Common myeloid progenitor, CD34-positive (primary cell): ENCODE data around the gene IQCN.

Experiments
- CTCF ChIA-PET: fragments of 350-600 bp; sonication (Branson Sonifier 250); formaldehyde crosslinking; loops from one replicate; lab custom pipeline; 2021; ENCODE audit warnings: antibody characterized with exemption; lab: Charles Lee
- POLR2A ChIA-PET: fragments of 350-600 bp; sonication (Branson Sonifier 250); formaldehyde crosslinking; loops from one replicate; lab custom pipeline; 2021; ENCODE audit warnings: antibody characterized with exemption; lab: Charles Lee
- DNase-seq, 3 donors: peaks; one replicate each; pipeline versions ENCODE4 v3.0.0 to v3.0.0-alpha.2; 2013
- H3K27ac ChIP-seq, 2 experiments: 1 replicate in 1 of 2; 2 replicates in 1 of 2; pipeline ENCODE4 v1.7.0; 2013; ENCODE audit warnings: inconsistent platforms in 2 of 2, low read length in 2 of 2, mild to moderate bottlenecking in 2 of 2, low read depth in 1 of 2, moderate library complexity in 1 of 2; ENCODE audit not compliant: severe bottlenecking in 2 of 2, insufficient read depth in 1 of 2, poor library complexity in 1 of 2
- H3K27me3 ChIP-seq, 5 experiments: replicated peaks in 2 of 5; 1 replicate in 3 of 5; 2 replicates in 2 of 5; pipeline versions ENCODE4 v1.6.1 to v1.7.0; 2013; ENCODE audit warnings: low read length in 4 of 5, mild to moderate bottlenecking in 2 of 5, moderate library complexity in 2 of 5, inconsistent platforms in 1 of 5; ENCODE audit not compliant: insufficient read depth in 5 of 5, control insufficient read depth in 4 of 5
- H3K36me3 ChIP-seq, 4 experiments: 1 replicate in 2 of 4; 2 replicates in 2 of 4; pipeline versions ENCODE4 v1.6.1 to v1.7.0; 2013; ENCODE audit warnings: low read length in 3 of 4, control low read depth in 1 of 4, mild to moderate bottlenecking in 1 of 4; ENCODE audit not compliant: control insufficient read depth in 4 of 4, insufficient read depth in 4 of 4
- H3K4me1 ChIP-seq, 4 experiments: 1 replicate in 3 of 4; 2 replicates in 1 of 4; pipeline versions ENCODE4 v1.6.1 to v1.7.1; 2013; ENCODE audit warnings: low read length in 3 of 4, mild to moderate bottlenecking in 3 of 4, control low read depth in 1 of 4, inconsistent platforms in 1 of 4, moderate library complexity in 1 of 4; ENCODE audit not compliant: control insufficient read depth in 4 of 4, insufficient read depth in 4 of 4; ENCODE audit errors: control extremely low read depth in 1 of 4
- H3K4me3 ChIP-seq, 7 experiments: 1 replicate in 4 of 7; 2 replicates in 3 of 7; pipeline versions ENCODE4 v1.5.1 to v1.7.0; 2013; ENCODE audit warnings: mild to moderate bottlenecking in 7 of 7, low read length in 6 of 7, moderate library complexity in 6 of 7, inconsistent platforms in 2 of 7, low read depth in 2 of 7, control low read depth in 1 of 7; ENCODE audit not compliant: insufficient read depth in 4 of 7, control insufficient read depth in 1 of 7; ENCODE audit errors: extremely low read depth in 1 of 7
- H3K9me3 ChIP-seq, 5 experiments: 1 replicate in 4 of 5; 2 replicates in 1 of 5; pipeline versions ENCODE4 v1.6.1 to v1.7.1; 2013; ENCODE audit warnings: low read length in 4 of 5, mild to moderate bottlenecking in 2 of 5, inconsistent platforms in 1 of 5, low read depth in 1 of 5, moderate library complexity in 1 of 5; ENCODE audit not compliant: control insufficient read depth in 4 of 5, insufficient read depth in 2 of 5; ENCODE audit errors: control extremely low read depth in 1 of 5
- WGBS: methylation state at CpG from one replicate; pipeline ENCODE4 v1.1.5; 2013; ENCODE audit not compliant: insufficient coverage; 5-methylcytosine and 5-hydroxymethylcytosine counted together

Gene IQCN

GRCh38 chr19:18227781-18228271 lies 46.4 kb downstream of the IQCN start:
- H3K9me3 ChIP-seq = peaks cover 0 to 2% (median 0%) of the 10 kb centered on the region in 5 experiments
- 80% methylated on average over 4 of the region's 6 CpGs for WGBS
- ChIA-PET CTCF (no interaction called here), POLR2A (no interaction called here)
- no peak for DNase-seq
- peaks cover 0 to 29% (median 21%) of the 10 kb centered on the region in 4 experiments for H3K4me1 ChIP-seq
- no peak overlapping the region for H3K27ac ChIP-seq
- peak overlapping the region in 1 of 7 experiments; percentile 5 for H3K4me3 ChIP-seq
- no peaks in the 10 kb centered on the region for H3K36me3 ChIP-seq
- peaks cover 0 to 84% (median 36%) of the 10 kb centered on the region in 5 experiments for H3K27me3 ChIP-seq

GRCh38 chr19:18226956-18227780 lies 47.1 kb downstream of the IQCN start:
- Histone ChIP-seq H3K27ac (no peak overlapping the region), H3K4me1 (peaks cover 0 to 25% (median 19%) of the 10 kb centered on the region in 4 experiments), H3K4me3 (no peak overlapping the region), H3K27me3 (peaks cover 0 to 80% (median 34%) of the 10 kb centered on the region in 5 experiments), H3K9me3 (no peaks in the 10 kb centered on the region), H3K36me3 (no peaks in the 10 kb centered on the region)
- ChIA-PET CTCF (no interaction called here), POLR2A (no interaction called here)
- WGBS = 93% methylated on average over 16 of the region's 18 CpGs
- no peak for DNase-seq

- Histone ChIP-seq H3K4me3 (no peak within 1 kb of the TSS), H3K4me1 (peaks cover 0 to 19% (median 16%) of the 10 kb centered on the region in 4 experiments)
- 0% methylated on average over 22 of the region's 51 CpGs for WGBS
These were observed 48.4 kb downstream of the IQCN start, which contains the start of gene PDE4C for GRCh38 chr19:18225702-18226468. Gene PDE4C (minus strand): TSS chr19:18226438. CDS start chr19:18226415, 23 bp downstream.

DNA sequence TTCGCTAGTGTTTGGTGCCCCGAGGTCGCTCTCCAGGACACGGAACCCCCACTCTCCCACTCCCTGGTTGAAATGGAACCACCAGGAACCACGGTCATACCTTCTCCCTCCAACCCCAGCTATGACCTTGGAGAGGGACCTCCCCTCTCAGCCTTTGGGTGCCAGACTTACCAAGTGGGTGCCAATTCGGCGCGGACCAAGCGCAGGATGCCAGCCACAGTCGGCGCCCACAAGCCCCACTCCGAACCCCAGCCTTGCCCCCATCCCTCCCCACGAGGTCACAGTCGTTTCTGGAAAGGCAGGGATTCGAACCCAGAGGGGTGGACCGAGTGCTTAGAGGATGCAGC lies 48.9 kb downstream of the IQCN start:
- Histone ChIP-seq H3K27ac (no peak overlapping the region), H3K9me3 (no peaks in the 10 kb centered on the region), H3K4me3 (peak overlapping the region in 1 of 7 experiments; percentile 56), H3K27me3 (peaks cover 0 to 76% (median 32%) of the 10 kb centered on the region in 5 experiments), H3K36me3 (no peaks in the 10 kb centered on the region), H3K4me1 (peaks cover 0 to 19% (median 15%) of the 10 kb centered on the region in 4 experiments)
- 10% methylated on average over 9 of the region's 16 CpGs for WGBS
- ChIA-PET CTCF (no interaction called here), POLR2A (no interaction called here)
- DNase-seq = no peak

More at GRCh38 chr19:18225702-18226468, 48.4 kb downstream of the IQCN start, which contains the start of gene PDE4C:
- Histone ChIP-seq H3K9me3 (no peaks in the 10 kb centered on the region), H3K27ac (no peak within 1 kb of the TSS), H3K27me3 (peaks cover 0 to 77% (median 34%) of the 10 kb centered on the region in 5 experiments), H3K36me3 (no peaks in the 10 kb centered on the region)
- POLR2A ChIA-PET = no interaction called here
- DNase-seq = peak in 2 of 3 donors; percentile 45 to 61
- CTCF ChIA-PET = no interaction called here

DNA sequence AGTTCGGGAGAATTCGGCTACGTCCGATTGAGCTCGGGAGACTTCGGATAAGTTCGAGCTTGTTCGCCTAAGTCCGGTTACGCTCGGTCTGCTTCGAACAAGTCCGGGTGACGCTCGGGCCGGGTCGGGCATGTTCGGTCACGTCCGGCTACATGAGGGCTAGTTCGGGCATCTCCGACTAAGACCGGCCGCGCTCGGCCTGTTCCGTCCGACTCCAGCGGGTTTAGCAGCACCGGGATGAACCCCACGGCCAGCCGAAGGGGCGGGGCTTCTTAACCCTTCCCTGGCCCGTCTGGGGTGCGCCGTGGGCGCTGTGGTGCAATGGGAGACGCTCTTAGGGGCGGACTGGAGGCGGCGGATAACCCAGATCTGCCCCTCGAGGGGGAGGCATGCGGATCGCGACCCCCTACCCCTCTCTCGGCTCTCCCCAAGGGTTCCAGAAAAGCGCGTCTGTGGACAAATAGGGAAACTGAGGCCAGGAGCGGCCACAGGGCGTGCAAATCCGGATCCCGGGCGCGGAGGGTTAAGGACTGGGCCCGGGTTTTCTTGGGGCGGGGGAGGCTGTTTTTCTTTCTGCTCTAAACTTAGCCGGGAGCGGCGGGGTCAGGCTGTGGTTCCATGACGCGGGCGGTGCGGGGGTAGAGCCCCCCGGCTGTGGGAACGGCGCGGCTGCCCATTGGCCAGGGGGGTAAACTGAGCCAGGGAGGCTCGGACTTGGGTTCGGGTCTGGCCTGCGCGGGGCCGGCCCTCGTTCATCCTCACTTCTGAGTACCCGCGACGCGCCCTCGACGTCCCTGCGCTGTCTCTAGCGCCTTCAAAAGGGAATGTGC lies 49.5 kb downstream of the IQCN start:
- peak; percentile 95 for DNase-seq
- ChIA-PET CTCF (interaction anchor here (0.8 to 2.7 kb wide), 9 partner anchors 8 to 56 kb away, joined by 3 to 9 read pairs (median 5); no protein-coding TSS in a partner anchor), POLR2A (interaction anchor here (1.2 kb wide), 1 partner anchor 57 kb away, joined by 3 read pairs; the partner anchor contains the start of gene JUND)
- Histone ChIP-seq H3K27me3 (peaks cover 0 to 76% (median 34%) of the 10 kb centered on the region in 5 experiments), H3K36me3 (no peaks in the 10 kb centered on the region), H3K9me3 (no peaks in the 10 kb centered on the region), H3K4me1 (peaks cover 0 to 19% (median 15%) of the 10 kb centered on the region in 4 experiments), H3K27ac (peak overlapping the region in 1 of 2 experiments; percentile 26), H3K4me3 (peak overlapping the region in 6 of 7 experiments; percentile 33 to 71 (median 59))
- WGBS = 3% methylated on average over 78 of the region's 81 CpGs

DNA sequence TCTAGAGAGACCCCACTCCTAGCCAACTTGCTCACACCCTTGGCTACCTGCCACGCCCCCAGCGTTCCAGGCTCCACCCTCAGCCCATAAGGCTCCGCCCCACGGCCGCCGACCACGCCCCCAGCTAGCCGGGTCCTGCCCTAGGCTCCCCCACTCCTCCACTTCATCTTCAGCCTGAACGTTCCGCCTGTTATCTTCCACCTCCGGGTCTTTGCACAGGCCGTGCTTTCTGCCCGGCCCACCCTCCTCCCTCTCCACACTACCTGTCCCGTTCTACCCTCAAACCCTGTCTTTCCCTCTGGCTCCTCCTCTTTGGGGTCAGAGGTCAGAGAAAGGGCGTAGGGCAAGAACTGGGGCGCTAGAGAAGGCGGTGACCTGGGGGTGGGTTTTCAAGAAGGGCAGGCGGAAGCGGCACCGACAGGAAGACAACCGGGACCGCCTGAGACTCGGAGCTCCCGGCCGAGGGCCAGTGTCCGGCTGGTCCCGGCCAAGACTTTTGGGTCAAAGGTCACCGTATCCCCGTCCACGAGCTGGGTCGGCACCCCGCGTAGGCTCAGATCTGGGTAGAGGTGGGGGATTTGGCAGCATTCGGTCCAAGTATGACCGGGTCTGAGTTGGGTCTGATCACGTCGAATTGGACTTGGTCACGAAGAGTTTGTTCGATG lies 50.3 kb downstream of the IQCN start:
- H3K27me3 ChIP-seq = peaks cover 0 to 76% (median 33%) of the 10 kb centered on the region in 5 experiments
- peak overlapping the region in 1 of 2 experiments; percentile 26 for H3K27ac ChIP-seq
- POLR2A ChIA-PET = interaction anchor here (1.2 kb wide), 1 partner anchor 57 kb away, joined by 3 read pairs; the partner anchor contains the start of gene JUND
- H3K36me3 ChIP-seq = no peaks in the 10 kb centered on the region
- 15% methylated on average over 31 of the region's 39 CpGs for WGBS
- H3K4me1 ChIP-seq = peaks cover 0 to 19% (median 15%) of the 10 kb centered on the region in 4 experiments
- no peaks in the 10 kb centered on the region for H3K9me3 ChIP-seq
- peak overlapping the region in 6 of 7 experiments; percentile 33 to 71 (median 57) for H3K4me3 ChIP-seq
- CTCF ChIA-PET = interaction anchor here (0.8 to 2.7 kb wide), 12 partner anchors 9 to 56 kb away, joined by 3 to 9 read pairs (median 4); no protein-coding TSS in a partner anchor
- DNase-seq = peak in 2 of 3 donors; percentile 48 to 58
